Muscle of leg (tissue), 11 donors: ENCODE data around the gene HEPACAM. TPM values are rescaled to one million over a fixed set of nuclear protein-coding genes. Genes with fewer than 3 reads are reported as not detected.
A peak's percentile ranks its signal among the peaks of the same experiment; 100 is the strongest.

Experiments
- DNase-seq: peaks from one replicate; pipeline ENCODE4 v3.0.0; 2013
- H3K27ac ChIP-seq: one replicate; pipeline ENCODE4 v1.5.1; 2013; ENCODE audit warnings: mild to moderate bottlenecking, low read length, control low read depth
- H3K27me3 ChIP-seq: one replicate; pipeline ENCODE4 v1.6.1; 2013; ENCODE audit warnings: low read length; ENCODE audit not compliant: control insufficient read depth, insufficient read depth
- H3K36me3 ChIP-seq: one replicate; pipeline ENCODE4 v1.6.1; 2013; ENCODE audit warnings: low read length; ENCODE audit not compliant: control insufficient read depth, insufficient read depth
- H3K4me1 ChIP-seq: one replicate; pipeline ENCODE4 v1.6.1; 2013; ENCODE audit warnings: low read length; ENCODE audit not compliant: control insufficient read depth, insufficient read depth
- H3K4me3 ChIP-seq: one replicate; pipeline ENCODE4 v1.5.1; 2013; ENCODE audit warnings: low read length, control low read depth
- H3K9me3 ChIP-seq: replicated peaks from 2 replicates; pipeline ENCODE4 v1.6.1; 2013; ENCODE audit warnings: low read depth, low read length; ENCODE audit not compliant: control insufficient read depth
- WGBS: methylation state at CpG from one replicate; pipeline ENCODE4 v1.1.5; 2013; ENCODE audit warnings: missing lambda C conversion rate; ENCODE audit not compliant: insufficient coverage; 5-methylcytosine and 5-hydroxymethylcytosine counted together
- polyA plus RNA-seq, 8 donors: library from polyadenylated mRNA; unstranded; fragments of 120-200 nt; gene quantifications; one replicate each; pipeline versions ENCODE4 v1.2.1 to v1.2.3, GENCODE V29; 2013; ENCODE audit warnings: inconsistent platforms in 1 of 8, low replicate concordance in 1 of 8; ENCODE audit not compliant: insufficient read length in 8 of 8, insufficient read depth in 1 of 8
- total RNA-seq: library from RNA; stranded (reverse); fragments of 120-200 nt; gene quantifications from one replicate; pipeline ENCODE4 v1.2.4, GENCODE V29; 2013

Gene HEPACAM
- total and polyA plus RNA-seq, 9 donors = under 0.01 to 0.49 (median 0.15) TPM; not detected in 1

- peak; percentile 25 for DNase-seq
- peak overlapping the region; percentile 93 for H3K27ac ChIP-seq
- peaks cover 22% of the 10 kb centered on the region for H3K27me3 ChIP-seq
- peak overlapping the region; percentile 61 for H3K4me3 ChIP-seq
- 25% methylated on average over 21 of the region's 30 CpGs for WGBS
- H3K4me1 ChIP-seq = peaks cover 33% of the 10 kb centered on the region
- H3K9me3 ChIP-seq = no peaks in the 10 kb centered on the region
- H3K36me3 ChIP-seq = peaks cover 5% of the 10 kb centered on the region
Measured at GRCh38 chr11:124876818-124877630, 58.8 kb downstream of the HEPACAM start.

- H3K4me1 ChIP-seq = peaks cover 33% of the 10 kb centered on the region
- H3K36me3 ChIP-seq = peaks cover 5% of the 10 kb centered on the region
- H3K27ac ChIP-seq = peak overlapping the region; percentile 93
- WGBS = under 1% methylated on average over 66 of the region's 69 CpGs
- peak; percentile 98 for DNase-seq
- no peaks in the 10 kb centered on the region for H3K9me3 ChIP-seq
- H3K4me3 ChIP-seq = peak overlapping the region; percentile 61
- peaks cover 24% of the 10 kb centered on the region for H3K27me3 ChIP-seq
Measured at GRCh38 chr11:124875943-124876817, 59.7 kb downstream of the HEPACAM start.

GRCh38 chr11:124875401-124875800 is 60.4 kb downstream of the HEPACAM start:
- WGBS = 40% methylated on average over 1 of the region's 3 CpGs
- H3K27ac ChIP-seq = peak overlapping the region; percentile 93

GRCh38 chr11:124874571-124875255 is 61.1 kb downstream of the HEPACAM start:
- DNase-seq = no peak
- WGBS = 86% methylated on average over 6 of the region's 7 CpGs
- Histone ChIP-seq H3K36me3 (no peaks in the 10 kb centered on the region), H3K27me3 (peaks cover 38% of the 10 kb centered on the region), H3K4me1 (peaks cover 30% of the 10 kb centered on the region), H3K9me3 (no peaks in the 10 kb centered on the region), H3K27ac (no peak overlapping the region), H3K4me3 (no peak overlapping the region)

More at GRCh38 chr11:124875401-124875800, 60.4 kb downstream of the HEPACAM start:
- H3K9me3 ChIP-seq = no peaks in the 10 kb centered on the region
- H3K27me3 ChIP-seq = peaks cover 31% of the 10 kb centered on the region
- peaks cover 1% of the 10 kb centered on the region for H3K36me3 ChIP-seq
- DNase-seq = peak; percentile 16
- peak overlapping the region; percentile 61 for H3K4me3 ChIP-seq
- peaks cover 32% of the 10 kb centered on the region for H3K4me1 ChIP-seq

GRCh38 chr11:124873951-124874350 is 61.9 kb downstream of the HEPACAM start:
- H3K9me3 ChIP-seq = no peaks in the 10 kb centered on the region
- peaks cover 34% of the 10 kb centered on the region for H3K4me1 ChIP-seq
- peaks cover 46% of the 10 kb centered on the region for H3K27me3 ChIP-seq
- no peak overlapping the region for H3K27ac ChIP-seq
- peak; percentile 20 for DNase-seq
- no peak overlapping the region for H3K4me3 ChIP-seq
- H3K36me3 ChIP-seq = no peaks in the 10 kb centered on the region
- WGBS = 74% methylated on average over 6 of the region's 8 CpGs

GRCh38 chr11:124872741-124873140 is 63.1 kb downstream of the HEPACAM start:
- Histone ChIP-seq H3K4me3 (no peak overlapping the region), H3K9me3 (no peaks in the 10 kb centered on the region), H3K27me3 (peaks cover 58% of the 10 kb centered on the region), H3K4me1 (peaks cover 35% of the 10 kb centered on the region), H3K27ac (no peak overlapping the region), H3K36me3 (no peaks in the 10 kb centered on the region)
- DNase-seq = no peak
- 24% methylated on average over 6 of the region's 9 CpGs for WGBS

- Histone ChIP-seq H3K27me3 (peaks cover 63% of the 10 kb centered on the region), H3K36me3 (no peaks in the 10 kb centered on the region), H3K9me3 (no peaks in the 10 kb centered on the region), H3K4me3 (no peak overlapping the region), H3K4me1 (peaks cover 33% of the 10 kb centered on the region), H3K27ac (no peak overlapping the region)
- no peak for DNase-seq
- WGBS = 44% methylated on average over 8 of the region's 8 CpGs
Measured at GRCh38 chr11:124872280-124872679, 63.6 kb downstream of the HEPACAM start.

- WGBS = 45% methylated on average over 7 of the region's 7 CpGs
Measured at GRCh38 chr11:124870430-124870829, 65.4 kb downstream of the HEPACAM start.

GRCh38 chr11:124869856-124870387 is 65.9 kb downstream of the HEPACAM start:
- Histone ChIP-seq H3K27ac (no peak overlapping the region), H3K27me3 (peaks cover 80% of the 10 kb centered on the region), H3K4me3 (no peak overlapping the region), H3K36me3 (no peaks in the 10 kb centered on the region), H3K9me3 (no peaks in the 10 kb centered on the region), H3K4me1 (peaks cover 34% of the 10 kb centered on the region)
- no peak for DNase-seq
- 48% methylated on average over 9 of the region's 14 CpGs for WGBS

More at GRCh38 chr11:124870430-124870829, 65.4 kb downstream of the HEPACAM start:
- no peaks in the 10 kb centered on the region for H3K36me3 ChIP-seq
- H3K4me1 ChIP-seq = peaks cover 32% of the 10 kb centered on the region
- DNase-seq = no peak
- no peaks in the 10 kb centered on the region for H3K9me3 ChIP-seq
- peaks cover 77% of the 10 kb centered on the region for H3K27me3 ChIP-seq
- H3K4me3 ChIP-seq = no peak overlapping the region
- H3K27ac ChIP-seq = no peak overlapping the region
